Neural cell (in vitro differentiated cells): ENCODE results near the gene PPEF2. TPM values are rescaled to one million over a fixed set of nuclear protein-coding genes. Genes with fewer than 3 reads are reported as not detected.

ENCODE experiments used
- H2AFZ ChIP-seq: fragments of 200-600, 300-800 bp; sonication (generic), shearing (Covaris generic); 2 replicates; pipeline ENCODE4 v1.6.0; 2014; ENCODE audit warnings: low read depth, mild to moderate bottlenecking, antibody characterized with exemption, low read length, moderate library complexity
- H3F3A ChIP-seq: fragments of 200-600 bp; shearing (Covaris generic); 2 replicates; pipeline ENCODE4 v1.6.1; 2016; ENCODE audit warnings: mild to moderate bottlenecking, moderate library complexity, mixed read lengths, antibody characterized with exemption, low read length; ENCODE audit not compliant: insufficient read depth, poor library complexity, severe bottlenecking
- H3K27ac ChIP-seq: fragments of 200-600, 300-800 bp; sonication (generic), shearing (Covaris generic); 2 replicates; pipeline ENCODE4 v1.5.1; 2014; ENCODE audit warnings: mild to moderate bottlenecking, low read length, moderate library complexity
- H3K27me3 ChIP-seq: fragments of 300-800, 200-600 bp; sonication (generic), shearing (Covaris generic); 2 replicates; pipeline ENCODE4 v1.6.0; 2014; ENCODE audit warnings: mild to moderate bottlenecking, low read depth, low read length, moderate library complexity; ENCODE audit not compliant: insufficient read depth
- H3K36me3 ChIP-seq: fragments of 300-800, 200-600 bp; sonication (generic), shearing (Covaris generic); 2 replicates; pipeline ENCODE4 v1.5.1; 2014; ENCODE audit warnings: mild to moderate bottlenecking, antibody characterized with exemption, low read length, moderate library complexity; ENCODE audit not compliant: insufficient read depth
- H3K4me2 ChIP-seq: fragments of 300-800, 200-600 bp; sonication (generic), shearing (Covaris generic); 2 replicates; pipeline ENCODE4 v1.6.0; 2014; ENCODE audit warnings: mild to moderate bottlenecking, low read length
- H3K4me3 ChIP-seq: fragments of 300-800, 200-600 bp; sonication (generic), shearing (Covaris generic); 2 replicates; pipeline ENCODE4 v1.5.1; 2014; ENCODE audit warnings: mild to moderate bottlenecking, low read length, moderate library complexity
- H3K79me2 ChIP-seq: fragments of 200-600 bp; shearing (Covaris generic); replicated peaks from 2 replicates; pipeline ENCODE4 v1.6.0; 2014; ENCODE audit warnings: mild to moderate bottlenecking, low read length, moderate library complexity; ENCODE audit not compliant: insufficient read depth
- H3K9ac ChIP-seq: fragments of 300-800, 200-600 bp; sonication (generic), shearing (Covaris generic); 2 replicates; pipeline ENCODE4 v1.6.1; 2016; ENCODE audit warnings: mild to moderate bottlenecking, low read length, mixed read lengths
- H3K9me2 ChIP-seq: fragments of 200-600 bp; shearing (Covaris generic); 2 replicates; pipeline ENCODE4 v1.6.1; 2016; ENCODE audit warnings: mild to moderate bottlenecking, low read length, mixed read lengths; ENCODE audit not compliant: insufficient read depth
- H3K9me3 ChIP-seq: fragments of 200-600, 300-800 bp; sonication (generic), shearing (Covaris generic); 2 replicates; pipeline ENCODE4 v1.6.1; 2016; ENCODE audit warnings: mild to moderate bottlenecking, mixed run types, low read length, moderate library complexity, mixed read lengths
- H4K20me1 ChIP-seq: fragments of 200-600 bp; shearing (Covaris generic); 2 replicates; pipeline ENCODE4 v1.6.1; 2016; ENCODE audit warnings: mild to moderate bottlenecking, mixed run types; ENCODE audit not compliant: insufficient read depth
- CTCF ChIP-seq: fragments of 450-650 bp; IDR thresholded peaks from 2 replicates; pipeline ENCODE4 v1.5.1; 2014; ENCODE audit warnings: antibody characterized with exemption, mild to moderate bottlenecking, moderate library complexity; ENCODE audit not compliant: poor library complexity, severe bottlenecking
- EP300 ChIP-seq: fragments of 450-650 bp; conservative IDR thresholded peaks from 2 replicates; pipeline ENCODE4 v1.6.1; 2014; ENCODE audit warnings: antibody characterized with exemption, mild to moderate bottlenecking, moderate library complexity; ENCODE audit not compliant: poor library complexity, severe bottlenecking
- EZH2 ChIP-seq: fragments of 200-600, 300-800 bp; shearing (Covaris generic), sonication (generic); IDR thresholded peaks from 2 replicates; pipeline ENCODE4 v1.6.1; 2014; ENCODE audit warnings: antibody characterized with exemption, low read length, borderline replicate concordance, mild to moderate bottlenecking; ENCODE audit not compliant: insufficient read depth, poor library complexity, severe bottlenecking
- MXI1 ChIP-seq: fragments of 450-650 bp; conservative IDR thresholded peaks from 2 replicates; pipeline ENCODE4 v1.6.1; 2014; ENCODE audit warnings: antibody characterized with exemption, mild to moderate bottlenecking; ENCODE audit not compliant: poor library complexity, severe bottlenecking
- POLR2AphosphoS5 ChIP-seq: IDR thresholded peaks from 2 replicates; pipeline ENCODE4 v1.6.1; 2012
- RAD21 ChIP-seq: fragments of 450-650 bp; conservative IDR thresholded peaks from 2 replicates; pipeline ENCODE4 v1.6.1; 2014; ENCODE audit warnings: antibody characterized with exemption, mild to moderate bottlenecking, moderate library complexity
- REST ChIP-seq: IDR thresholded peaks from 2 replicates; pipeline ENCODE4 v1.6.1; 2012; ENCODE audit warnings: borderline replicate concordance
- SMC3 ChIP-seq: fragments of 450-650 bp; conservative IDR thresholded peaks from 2 replicates; pipeline ENCODE4 v1.6.1; 2014; ENCODE audit warnings: antibody characterized with exemption, mild to moderate bottlenecking, moderate library complexity; ENCODE audit not compliant: poor library complexity
- TAF1 ChIP-seq: IDR thresholded peaks from 2 replicates; pipeline ENCODE4 v1.6.1; 2012; ENCODE audit warnings: low read depth
- polyA plus RNA-seq: library from polyadenylated mRNA; depleted of rRNA; stranded (reverse); fragments of >200 nt; gene quantifications from 2 replicates; pipeline ENCODE4 v1.2.3, GENCODE V29; 2014

The PPEF2 gene
- polyA plus RNA-seq, 1 donor from 2014 or later: 0.28 TPM

DNA sequence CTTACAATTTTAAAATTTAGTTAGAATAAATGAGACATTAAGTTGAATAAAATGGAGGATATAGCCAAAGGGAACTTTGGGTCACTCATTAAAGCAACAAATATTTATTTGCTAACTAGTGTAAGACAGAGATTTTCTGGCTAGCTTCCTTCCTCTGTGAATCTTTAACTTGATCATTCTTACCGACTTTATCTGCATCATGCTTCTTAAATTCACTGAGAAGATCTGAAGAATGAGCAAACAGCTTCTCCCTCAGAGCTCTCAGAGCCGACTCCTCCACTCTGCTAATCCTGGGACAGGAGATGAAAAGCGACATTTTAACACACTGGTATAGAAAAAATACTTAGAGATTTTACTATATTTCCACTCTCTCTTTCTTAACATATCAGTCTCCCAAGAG is 35.1 kb downstream of the PPEF2 start:
- H3K27ac ChIP-seq: no peak overlapping the region
- no peaks in the 10 kb centered on the region for H3K36me3 ChIP-seq
- TF ChIP-seq REST: no peak
- no peak for TF ChIP-seq MXI1
- no peak for TF ChIP-seq POLR2AphosphoS5
- TF ChIP-seq EZH2: no peak
- no peak for TF ChIP-seq EP300
- no peak for TF ChIP-seq CTCF
- TF ChIP-seq TAF1: no peak
- TF ChIP-seq SMC3: no peak
- TF ChIP-seq RAD21: no peak
- no peaks in the 10 kb centered on the region for H3K79me2 ChIP-seq
- H3K4me3 ChIP-seq: no peak overlapping the region
- no peaks in the 10 kb centered on the region for H3K9me3 ChIP-seq
- H3K9ac ChIP-seq: no peak overlapping the region
- H4K20me1 ChIP-seq: no peaks in the 10 kb centered on the region
- no peak overlapping the region for H2AFZ ChIP-seq
- H3F3A ChIP-seq: no peaks in the 10 kb centered on the region
- H3K9me2 ChIP-seq: no peaks in the 10 kb centered on the region
- H3K27me3 ChIP-seq: no peaks in the 10 kb centered on the region
- H3K4me2 ChIP-seq: no peak overlapping the region

DNA sequence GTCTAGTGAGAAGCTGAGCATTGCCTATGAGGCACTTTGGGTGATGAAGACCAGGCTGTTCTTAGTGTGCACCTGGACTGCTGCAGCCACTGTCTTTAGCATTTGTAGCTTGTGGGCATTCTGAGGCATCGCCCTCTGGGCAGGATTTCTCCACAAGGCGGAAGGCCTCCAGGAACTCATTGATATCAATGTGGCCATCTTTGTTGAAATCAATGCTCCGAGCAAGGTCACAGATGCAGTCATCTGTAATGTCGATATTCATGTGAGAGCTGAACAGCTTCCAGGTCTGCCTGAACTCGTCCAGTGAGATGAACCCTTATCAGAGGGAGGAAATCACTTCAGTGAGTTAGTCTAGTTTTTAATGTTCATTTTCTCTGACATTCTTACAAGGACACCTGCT is 41.6 kb downstream of the PPEF2 start:
- H3K9ac ChIP-seq: no peak overlapping the region
- no peak overlapping the region for H2AFZ ChIP-seq
- no peak for TF ChIP-seq REST
- no peak for TF ChIP-seq RAD21
- TF ChIP-seq TAF1: no peak
- no peak for TF ChIP-seq EZH2
- no peak for TF ChIP-seq POLR2AphosphoS5
- TF ChIP-seq CTCF: no peak
- no peak for TF ChIP-seq MXI1
- no peak for TF ChIP-seq SMC3
- no peak for TF ChIP-seq EP300

More for the DNA sequence above, 41.6 kb downstream of the PPEF2 start:
- Histone ChIP-seq H3K9me3 (no peaks in the 10 kb centered on the region), H3F3A (no peaks in the 10 kb centered on the region), H3K36me3 (no peaks in the 10 kb centered on the region), H3K27me3 (no peaks in the 10 kb centered on the region), H3K4me3 (no peak overlapping the region), H3K79me2 (no peaks in the 10 kb centered on the region), H3K9me2 (no peaks in the 10 kb centered on the region), H4K20me1 (no peaks in the 10 kb centered on the region), H3K4me2 (no peak overlapping the region), H3K27ac (no peak overlapping the region)
